ENCODE data around the gene CTBS.
"Not testable (repeated sequence)": the region's sequence is repeated elsewhere in the genome, so short reads cannot be mapped to it uniquely, and the experiment has no call there.

The CTBS gene

GRCh38 chr1:84538599-84538998, 35.6 kb downstream of the CTBS start:
- H3K4me3 ChIP-seq (ENCODE audit: low read depth, low read length), result no peak overlapping the region
- TF ChIP-seq CTCF (IDR thresholded peaks at IDR 0.05; ENCODE audit: low read depth, low read length), result no peak

- no peak for TF ChIP-seq CTCF (IDR thresholded peaks at IDR 0.05; ENCODE audit: low read depth, low read length)
- H3K4me3 ChIP-seq (ENCODE audit: low read depth, low read length), result no peak overlapping the region
These were observed 48.5 kb downstream of the CTBS start for GRCh38 chr1:84525779-84526178.

- H3K4me3 ChIP-seq (ENCODE audit: low read depth, low read length), result no peak overlapping the region
- no peak for TF ChIP-seq CTCF (IDR thresholded peaks at IDR 0.05; ENCODE audit: low read depth, low read length)
These were observed 49.6 kb downstream of the CTBS start for GRCh38 chr1:84524590-84524989.

- no peak overlapping the region for H3K4me3 ChIP-seq (ENCODE audit: low read depth, low read length)
- no peak for TF ChIP-seq CTCF (IDR thresholded peaks at IDR 0.05; ENCODE audit: low read depth, low read length)
These were observed 63.6 kb downstream of the CTBS start for GRCh38 chr1:84510668-84511067.

- no peak for TF ChIP-seq CTCF (IDR thresholded peaks at IDR 0.05; ENCODE audit: low read depth, low read length)
These were observed 64.1 kb downstream of the CTBS start for GRCh38 chr1:84510165-84510564.

GRCh38 chr1:84509029-84509428, 65.2 kb downstream of the CTBS start:
- TF ChIP-seq CTCF (IDR thresholded peaks at IDR 0.05; ENCODE audit: low read depth, low read length), result no peak
- H3K4me3 ChIP-seq (ENCODE audit: low read depth, low read length), result no peak overlapping the region

More at GRCh38 chr1:84510165-84510564, 64.1 kb downstream of the CTBS start:
- no peak overlapping the region for H3K4me3 ChIP-seq (ENCODE audit: low read depth, low read length)

- no peak overlapping the region for H3K4me3 ChIP-seq (ENCODE audit: low read depth, low read length)
- TF ChIP-seq CTCF (IDR thresholded peaks at IDR 0.05; ENCODE audit: low read depth, low read length), result no peak
These were observed 65.7 kb downstream of the CTBS start for GRCh38 chr1:84508510-84508909.

- H3K4me3 ChIP-seq (ENCODE audit: low read depth, low read length), result not testable (repeated sequence)
These were observed 66.4 kb downstream of the CTBS start for GRCh38 chr1:84507887-84508286.
